K562 (cell line): ENCODE data around the gene ZSCAN1. TPM values are rescaled to one million over a fixed set of nuclear protein-coding genes. Genes with fewer than 3 reads are reported as not detected.

ENCODE experiments used
- ATAC-seq: fragments of 200-7000 bp; cut with Tn5 transposase; 3 replicates; pipeline ENCODE4 v1.9.1; 2020; ENCODE audit warnings: moderate library complexity
- BruUV-seq: library from RNA; stranded (reverse); fragments of 400-500 nt; replicated peaks from 2 replicates; lab custom pipeline; 2021; lab: Mats Ljungman, UMichigan
- CTCF ChIA-PET: fragments of 300-600 bp; formaldehyde crosslinking; extraction: SDS; loops from one replicate; lab custom pipeline; 2021; ENCODE audit warnings: low intra/inter-chr PET ratio; lab: Yijun Ruan, JAX
- POLR2A ChIA-PET: fragments of 300-600, 350-650 bp; sonication (Branson Sonifier 250); formaldehyde crosslinking; extraction: SDS; loops from one replicate; lab custom pipeline; 2021; ENCODE audit warnings: antibody characterized with exemption, inconsistent platforms; lab: Yijun Ruan, JAX
- DNase-seq, 4 experiments: peaks; one replicate each; pipeline versions ENCODE4 v3.0.0 to v3.0.0-alpha.2; 2011 to 2018; ENCODE audit warnings: low spot score in 3 of 4, mixed read lengths in 3 of 4; ENCODE audit errors: extremely low read depth in 1 of 4
- FAIRE-seq: peaks from 2 replicates; lab custom pipeline; 2011; peaks lifted over from hg19 to GRCh38; lab: Jason Lieb, UNC
- H2AFZ ChIP-seq: 2 replicates; pipeline ENCODE4 v1.6.0; 2011; ENCODE audit warnings: low read depth, low read length, control low read depth, inconsistent platforms
- H3K27ac ChIP-seq: fragments of 200-600 bp; 3 replicates; pipeline ENCODE4 v1.8.0; 2011; ENCODE audit warnings: low read depth, mild to moderate bottlenecking, control low read depth, inconsistent platforms, low read length, moderate library complexity, mixed read lengths; ENCODE audit errors: extremely low read depth
- H3K27me3 ChIP-seq, 2 experiments: fragments of 300-600 bp in 1 of 2; 2 replicates in 1 of 2; 3 replicates in 1 of 2; pipeline versions ENCODE4 v1.6.0 to v1.8.0; 2011; ENCODE audit warnings: inconsistent platforms in 2 of 2, low read length in 2 of 2, mild to moderate bottlenecking in 1 of 2, mixed read lengths in 1 of 2, moderate library complexity in 1 of 2; ENCODE audit not compliant: control insufficient read depth in 2 of 2, insufficient read depth in 2 of 2
- H3K36me3 ChIP-seq: fragments of 300-600 bp; 3 replicates; pipeline ENCODE4 v1.8.0; 2011; ENCODE audit warnings: mild to moderate bottlenecking, low read length, inconsistent platforms; ENCODE audit not compliant: control insufficient read depth, insufficient read depth
- H3K4me1 ChIP-seq, 2 experiments: fragments of 200-600 bp in 1 of 2; replicated peaks in 1 of 2; 2 replicates in 1 of 2; 3 replicates in 1 of 2; pipeline versions ENCODE4 v1.5.1 to v1.8.0; 2011; ENCODE audit warnings: inconsistent platforms in 2 of 2, low read length in 2 of 2, mild to moderate bottlenecking in 1 of 2, mixed read lengths in 1 of 2, moderate library complexity in 1 of 2; ENCODE audit not compliant: control insufficient read depth in 2 of 2, insufficient read depth in 2 of 2
- H3K4me2 ChIP-seq: 2 replicates; pipeline ENCODE4 v1.6.1; 2011; ENCODE audit warnings: low read length, control low read depth, inconsistent platforms, mixed read lengths; ENCODE audit not compliant: insufficient read depth
- H3K4me3 ChIP-seq: fragments of 200-600 bp; sonication (generic), shearing (Covaris generic); 2 replicates; pipeline ENCODE4 v1.5.1; 2016; ENCODE audit warnings: control low read depth, inconsistent platforms
- H3K79me2 ChIP-seq: fragments of 200-600 bp; 3 replicates; pipeline ENCODE4 v1.8.0; 2011; ENCODE audit warnings: low read length, inconsistent platforms; ENCODE audit not compliant: control insufficient read depth, insufficient read depth
- H3K9ac ChIP-seq, 2 experiments: 2 replicates each; pipeline versions ENCODE4 v1.6.0 to v1.6.1; 2011; ENCODE audit warnings: low read depth in 2 of 2, low read length in 2 of 2, control low read depth in 1 of 2, inconsistent platforms in 1 of 2, mild to moderate bottlenecking in 1 of 2, mixed read lengths in 1 of 2; ENCODE audit not compliant: insufficient read depth in 1 of 2
- H3K9me1 ChIP-seq: one replicate; pipeline ENCODE4 v1.6.0; 2011; ENCODE audit warnings: inconsistent platforms, mild to moderate bottlenecking, low read length, moderate library complexity; ENCODE audit not compliant: control insufficient read depth, insufficient read depth
- H3K9me3 ChIP-seq: replicated peaks from 2 replicates; pipeline ENCODE4 v1.5.1; 2011; ENCODE audit warnings: low read depth, low read length, inconsistent platforms; ENCODE audit not compliant: control insufficient read depth, insufficient read depth
- H4K20me1 ChIP-seq: replicated peaks from 2 replicates; pipeline ENCODE4 v1.6.1; 2011; ENCODE audit warnings: low read length, inconsistent platforms, mixed read lengths; ENCODE audit not compliant: control insufficient read depth, insufficient read depth
- BACH1 ChIP-seq: fragments of 200-800 bp; sonication (Bioruptor generic); IDR thresholded peaks from 2 replicates; pipeline ENCODE4 v1.6.1; 2016; ENCODE audit warnings: missing genetic modification characterization, missing compliant biosample characterization
- CBFB ChIP-seq: sonication (generic); formaldehyde crosslinking; IDR thresholded peaks from 2 replicates; pipeline ENCODE4 v1.4.0; 2020; ENCODE audit warnings: mild to moderate bottlenecking, missing genetic modification reagents
- NBN ChIP-seq: fragments of 450-650 bp; IDR thresholded peaks from 2 replicates; pipeline ENCODE4 v1.6.1; 2016; ENCODE audit warnings: low read depth, mild to moderate bottlenecking
- SPI1 ChIP-seq: IDR thresholded peaks from 2 replicates; pipeline ENCODE4 v1.6.1; 2011; ENCODE audit warnings: low read depth, low read length, control low read depth, borderline replicate concordance
- TEAD1 ChIP-seq, 2 experiments: fragments of 450-650 bp in 1 of 2; sonication (generic) in 1 of 2; formaldehyde crosslinking; IDR thresholded peaks; 2 replicates each; pipeline versions ENCODE4 v1.4.0 to v1.8.0; 2020 to 2022; ENCODE audit warnings: mild to moderate bottlenecking in 2 of 2, missing genetic modification reagents in 1 of 2
- TFAM ChIP-seq: fragments of 250-450 bp; sonication (Bioruptor Pico); conservative IDR thresholded peaks from 2 replicates; pipeline ENCODE4 v1.5.0; 2021; ENCODE audit warnings: mild to moderate bottlenecking, moderate library complexity
- ZNF79 ChIP-seq: fragments of 250-450 bp; sonication (Bioruptor Pico); IDR thresholded peaks from 2 replicates; pipeline ENCODE4 v1.4.0; 2020; ENCODE audit warnings: low read depth, mild to moderate bottlenecking, moderate library complexity
- WGBS: fragments of 100-300 bp; shearing (Covaris generic); methylation state at CpG from one replicate; pipeline ENCODE4 v1.1.6; 2016; ENCODE audit warnings: low coverage, mixed read lengths; ENCODE audit not compliant: insufficient coverage; ENCODE audit errors: missing lambda C conversion rate; 5-methylcytosine and 5-hydroxymethylcytosine counted together
- in situ Hi-C: fragments of 300-500 bp; cut with MboI; formaldehyde crosslinking; loops from 4 replicates; pipeline ENCODE4 v1.15.0; 2018; ENCODE audit warnings: inconsistent platforms, mixed read lengths
- intact Hi-C: fragments of 100-400 bp; cut with micrococcal nuclease; formaldehyde crosslinking; loops from 2 replicates; pipeline ENCODE4 v1.14.2; 2022
- polyA plus RNA-seq, 8 experiments: library from polyadenylated mRNA; depleted of rRNA in 4 of 8; stranded (reverse) in 5 of 8; unstranded in 3 of 8; fragments of >200 nt; fragmentation: Nextera tagmentation in 2 of 8; fragmentation: Illumina TruSeq in 1 of 8; extraction: Ambion mirVana in 2 of 8; extraction: Trizol in 1 of 8; gene quantifications; 2 replicates each; pipeline versions ENCODE4 v1.2.1 to v1.2.3, GENCODE V29; 2011 to 2014; ENCODE audit warnings: inconsistent platforms in 1 of 8, missing spikeins in 1 of 8
- total RNA-seq, 7 experiments: library from RNA; depleted of rRNA in 6 of 7; stranded (reverse); fragments of >200 nt in 6 of 7; fragmentation: Illumina TruSeq in 2 of 7; extraction: Trizol in 2 of 7; gene quantifications; 2 replicates each; pipeline versions ENCODE4 v1.2.1 to v1.2.3, GENCODE V29; 2011 to 2021; ENCODE audit warnings: low replicate concordance in 1 of 7
- TF ChIP-seq, protein P1 (sequence below), 2 experiments: IDR thresholded peaks in 1 of 2; conservative IDR thresholded peaks in 1 of 2; 2 replicates each; pipeline ENCODE4 v1.6.1; 2016; ENCODE audit warnings: low read depth in 2 of 2, mild to moderate bottlenecking in 1 of 2, missing compliant biosample characterization in 1 of 2, missing genetic modification characterization in 1 of 2, moderate library complexity in 1 of 2
- TF ChIP-seq, protein P2 (sequence below), 2 experiments: fragments of 450-650 bp; conservative IDR thresholded peaks; 2 replicates each; pipeline ENCODE4 v1.6.1; 2017; ENCODE audit warnings: mild to moderate bottlenecking in 2 of 2, moderate library complexity in 2 of 2

Gene ZSCAN1
- total and polyA plus RNA-seq, 9 of the 15 experiments (the other 6 are each of a cell fraction or from before 2014, with no cell fraction given), result not detected

DNA sequence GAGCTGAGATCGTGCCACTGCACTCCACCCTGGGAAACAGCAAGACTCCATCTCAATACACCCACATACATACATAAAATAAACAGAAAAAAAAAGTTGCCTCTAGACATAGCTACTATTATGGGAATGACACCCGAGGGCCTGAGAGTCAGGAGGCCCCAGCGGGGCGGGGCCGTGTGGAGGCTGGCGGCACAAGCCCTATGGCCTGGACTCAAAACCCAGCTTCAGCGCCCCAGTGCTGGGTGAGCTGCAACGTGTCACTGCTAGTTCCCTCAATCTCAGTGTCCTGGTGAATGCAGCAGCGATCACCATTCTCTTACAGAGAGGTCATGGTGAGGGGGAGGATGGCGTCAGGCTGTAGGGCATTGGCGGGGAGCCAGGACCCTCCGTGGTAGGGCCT lies 9.2 kb upstream of the ZSCAN1 start:
- POLR2A ChIA-PET, result no interaction called here
- no peaks in the 10 kb centered on the region for H4K20me1 ChIP-seq
- no peak overlapping the region for H3K4me2 ChIP-seq
- H3K36me3 ChIP-seq, result no peaks in the 10 kb centered on the region
- no peak overlapping the region for H3K9ac ChIP-seq
- no TSS peak for BruUV-seq
- in situ Hi-C loops, result loop anchor here (10.0 kb wide), 1 partner anchor 130 kb away; the partner anchor contains the start of gene ZNF329
- no peaks in the 10 kb centered on the region for H3K79me2 ChIP-seq
- H3K9me1 ChIP-seq, result no peaks in the 10 kb centered on the region
- CTCF ChIA-PET, result no interaction called here
- no peak overlapping the region for H2AFZ ChIP-seq
- ATAC-seq, result no peak
- TF ChIP-seq, protein P1, sequence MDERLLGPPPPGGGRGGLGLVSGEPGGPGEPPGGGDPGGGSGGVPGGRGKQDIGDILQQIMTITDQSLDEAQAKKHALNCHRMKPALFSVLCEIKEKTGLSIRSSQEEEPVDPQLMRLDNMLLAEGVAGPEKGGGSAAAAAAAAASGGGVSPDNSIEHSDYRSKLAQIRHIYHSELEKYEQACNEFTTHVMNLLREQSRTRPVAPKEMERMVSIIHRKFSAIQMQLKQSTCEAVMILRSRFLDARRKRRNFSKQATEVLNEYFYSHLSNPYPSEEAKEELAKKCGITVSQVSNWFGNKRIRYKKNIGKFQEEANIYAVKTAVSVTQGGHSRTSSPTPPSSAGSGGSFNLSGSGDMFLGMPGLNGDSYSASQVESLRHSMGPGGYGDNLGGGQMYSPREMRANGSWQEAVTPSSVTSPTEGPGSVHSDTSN (CRISPR knock-in tag; IDR thresholded peaks at IDR 0.05; ENCODE audit: low read depth), result no peak
- TF ChIP-seq, protein P1 (tag; conservative IDR thresholded peaks at IDR 0.05; ENCODE audit: low read depth), result no peak
- no peak for TF ChIP-seq ZNF79 (CRISPR knock-in tag)
- TF ChIP-seq, protein P2, sequence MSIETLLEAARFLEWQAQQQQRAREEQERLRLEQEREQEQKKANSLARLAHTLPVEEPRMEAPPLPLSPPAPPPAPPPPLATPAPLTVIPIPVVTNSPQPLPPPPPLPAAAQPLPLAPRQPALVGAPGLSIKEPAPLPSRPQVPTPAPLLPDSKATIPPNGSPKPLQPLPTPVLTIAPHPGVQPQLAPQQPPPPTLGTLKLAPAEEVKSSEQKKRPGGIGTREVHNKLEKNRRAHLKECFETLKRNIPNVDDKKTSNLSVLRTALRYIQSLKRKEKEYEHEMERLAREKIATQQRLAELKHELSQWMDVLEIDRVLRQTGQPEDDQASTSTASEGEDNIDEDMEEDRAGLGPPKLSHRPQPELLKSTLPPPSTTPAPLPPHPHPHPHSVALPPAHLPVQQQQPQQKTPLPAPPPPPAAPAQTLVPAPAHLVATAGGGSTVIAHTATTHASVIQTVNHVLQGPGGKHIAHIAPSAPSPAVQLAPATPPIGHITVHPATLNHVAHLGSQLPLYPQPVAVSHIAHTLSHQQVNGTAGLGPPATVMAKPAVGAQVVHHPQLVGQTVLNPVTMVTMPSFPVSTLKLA (conservative IDR thresholded peaks at IDR 0.05), result no peak
- no peak for TF ChIP-seq TEAD1 (CRISPR knock-in tag; IDR thresholded peaks at IDR 0.05)
- no peak for TF ChIP-seq BACH1
- no peak for TF ChIP-seq SPI1
- no peak for TF ChIP-seq CBFB
- no peak for TF ChIP-seq NBN
- TF ChIP-seq TFAM (CRISPR knock-in tag), result no peak
- H3K27me3 ChIP-seq, result no peaks in the 10 kb centered on the region
- no peaks in the 10 kb centered on the region; the same call in 1 of the 2 replicates for H3K9me3 ChIP-seq
- H3K27ac ChIP-seq, result no peak overlapping the region
- FAIRE-seq, result no peak
- intact Hi-C loops, result no loop called here
- no peak for DNase-seq
- H3K4me3 ChIP-seq, result no peak overlapping the region
- WGBS, result 3% methylated on average over 12 of the region's 12 CpGs
- no peaks in the 10 kb centered on the region for H3K4me1 ChIP-seq
